SJSA1 (cell line): ENCODE data around the gene ARRDC1. TPM values are rescaled to one million over a fixed set of nuclear protein-coding genes. Genes with fewer than 3 reads are reported as not detected.
A peak's percentile ranks its signal among the peaks of the same experiment; 100 is the strongest.

Source experiments
- DNase-seq, 2 experiments: peaks; one replicate each; pipeline ENCODE4 v3.0.0-alpha.2; 2015 to 2020; ENCODE audit warnings: low spot score in 2 of 2, low read depth in 1 of 2
- H3K27ac ChIP-seq: fragments of 250-450 bp; sonication (Bioruptor Pico); 2 replicates; pipeline ENCODE4 v1.5.1; 2020; ENCODE audit warnings: mild to moderate bottlenecking, moderate library complexity
- H3K27me3 ChIP-seq: fragments of 250-450 bp; sonication (Bioruptor Pico); replicated peaks from 2 replicates; pipeline ENCODE4 v1.5.1; 2020; ENCODE audit warnings: mild to moderate bottlenecking, moderate library complexity
- H3K36me3 ChIP-seq: fragments of 250-450 bp; sonication (Bioruptor Pico); 2 replicates; pipeline ENCODE4 v1.5.1; 2020; ENCODE audit warnings: mild to moderate bottlenecking
- H3K4me1 ChIP-seq: fragments of 250-450 bp; sonication (Bioruptor Pico); replicated peaks from 2 replicates; pipeline ENCODE4 v1.6.1; 2021; ENCODE audit warnings: mild to moderate bottlenecking
- H3K4me3 ChIP-seq: fragments of 250-450 bp; sonication (Bioruptor Pico); 2 replicates; pipeline ENCODE4 v1.5.1; 2020; ENCODE audit warnings: mild to moderate bottlenecking
- H3K9me3 ChIP-seq: fragments of 250-450 bp; sonication (Bioruptor Pico); replicated peaks from 2 replicates; pipeline ENCODE4 v1.5.1; 2020; ENCODE audit warnings: mild to moderate bottlenecking
- total RNA-seq: library from RNA; depleted of rRNA; stranded (reverse); fragments of >200 nt; shearing (Covaris generic); gene quantifications from 2 replicates; pipeline ENCODE4 v1.2.3, GENCODE V29; 2014; rRNA removed

Gene ARRDC1
- total RNA-seq, 1 experiment from 2014 or later: 8.0 TPM

- H3K27ac ChIP-seq: no peak overlapping the region
- no peaks in the 10 kb centered on the region for H3K4me1 ChIP-seq
- peaks cover 14% of the 10 kb centered on the region for H3K36me3 ChIP-seq
- H3K27me3 ChIP-seq: no peaks in the 10 kb centered on the region
- no peak for DNase-seq
- H3K9me3 ChIP-seq: no peaks in the 10 kb centered on the region
- no peak overlapping the region for H3K4me3 ChIP-seq
These were observed 41.7 kb downstream of the ARRDC1 start for GRCh38 chr9:137647096-137647714.

- Histone ChIP-seq H3K9me3 (no peaks in the 10 kb centered on the region), H3K27ac (no peak overlapping the region), H3K4me3 (no peak overlapping the region), H3K36me3 (peaks cover 14% of the 10 kb centered on the region), H3K4me1 (no peaks in the 10 kb centered on the region), H3K27me3 (no peaks in the 10 kb centered on the region)
- no peak for DNase-seq
These were observed 42.9 kb downstream of the ARRDC1 start for GRCh38 chr9:137648396-137648795.

GRCh38 chr9:137649553-137649952 lies 44.1 kb downstream of the ARRDC1 start:
- DNase-seq: no peak
- Histone ChIP-seq H3K27ac (no peak overlapping the region), H3K4me1 (no peaks in the 10 kb centered on the region), H3K4me3 (no peak overlapping the region), H3K27me3 (no peaks in the 10 kb centered on the region), H3K9me3 (no peaks in the 10 kb centered on the region), H3K36me3 (peaks cover 11% of the 10 kb centered on the region)

- Histone ChIP-seq H3K27me3 (no peaks in the 10 kb centered on the region), H3K9me3 (no peaks in the 10 kb centered on the region), H3K36me3 (peaks cover 11% of the 10 kb centered on the region), H3K4me3 (no peak overlapping the region), H3K27ac (no peak overlapping the region), H3K4me1 (no peaks in the 10 kb centered on the region)
- no peak for DNase-seq
These were observed 44.8 kb downstream of the ARRDC1 start for GRCh38 chr9:137650259-137650658.

- Histone ChIP-seq H3K9me3 (no peaks in the 10 kb centered on the region), H3K4me3 (no peak overlapping the region), H3K4me1 (no peaks in the 10 kb centered on the region), H3K27ac (no peak overlapping the region), H3K36me3 (peaks cover 11% of the 10 kb centered on the region), H3K27me3 (no peaks in the 10 kb centered on the region)
- no peak for DNase-seq
These were observed 45.3 kb downstream of the ARRDC1 start for GRCh38 chr9:137650779-137651178.

GRCh38 chr9:137656416-137656815 lies 50.9 kb downstream of the ARRDC1 start:
- Histone ChIP-seq H3K4me1 (no peaks in the 10 kb centered on the region), H3K4me3 (no peak overlapping the region), H3K27me3 (no peaks in the 10 kb centered on the region), H3K27ac (no peak overlapping the region), H3K9me3 (no peaks in the 10 kb centered on the region), H3K36me3 (peaks cover 5% of the 10 kb centered on the region; the same call in 1 of the 2 replicates)
- no peak for DNase-seq

GRCh38 chr9:137657606-137658005 lies 52.1 kb downstream of the ARRDC1 start:
- H3K4me1 ChIP-seq: no peaks in the 10 kb centered on the region
- DNase-seq: no peak
- no peak overlapping the region for H3K27ac ChIP-seq
- H3K4me3 ChIP-seq: no peak overlapping the region
- no peaks in the 10 kb centered on the region for H3K36me3 ChIP-seq
- H3K9me3 ChIP-seq: no peaks in the 10 kb centered on the region
- no peaks in the 10 kb centered on the region for H3K27me3 ChIP-seq

GRCh38 chr9:137658781-137659180 lies 53.3 kb downstream of the ARRDC1 start:
- Histone ChIP-seq H3K4me3 (no peak overlapping the region), H3K9me3 (no peaks in the 10 kb centered on the region), H3K27ac (no peak overlapping the region), H3K27me3 (no peaks in the 10 kb centered on the region), H3K36me3 (no peaks in the 10 kb centered on the region), H3K4me1 (no peaks in the 10 kb centered on the region)
- no peak for DNase-seq

- Histone ChIP-seq H3K27me3 (no peaks in the 10 kb centered on the region), H3K9me3 (no peaks in the 10 kb centered on the region), H3K4me1 (peaks cover 13% of the 10 kb centered on the region), H3K4me3 (no peak overlapping the region), H3K27ac (no peak overlapping the region), H3K36me3 (no peaks in the 10 kb centered on the region)
- DNase-seq: no peak
These were observed 54.7 kb downstream of the ARRDC1 start for GRCh38 chr9:137660144-137660543.

GRCh38 chr9:137663584-137663983 lies 58.1 kb downstream of the ARRDC1 start:
- Histone ChIP-seq H3K9me3 (no peaks in the 10 kb centered on the region), H3K36me3 (0 out of 2 replicates have a peak, but pooled peaks cover 2% of the 10 kb centered on the region), H3K27me3 (no peaks in the 10 kb centered on the region), H3K4me3 (no peak overlapping the region), H3K27ac (no peak overlapping the region), H3K4me1 (peaks cover 14% of the 10 kb centered on the region)
- no peak for DNase-seq

GRCh38 chr9:137664676-137665075 lies 59.2 kb downstream of the ARRDC1 start:
- 0 out of 2 replicates have a peak, but pooled peaks cover 2% of the 10 kb centered on the region for H3K36me3 ChIP-seq
- no peak overlapping the region for H3K27ac ChIP-seq
- no peaks in the 10 kb centered on the region for H3K9me3 ChIP-seq
- no peaks in the 10 kb centered on the region for H3K27me3 ChIP-seq
- no peak overlapping the region for H3K4me3 ChIP-seq
- peaks cover 14% of the 10 kb centered on the region for H3K4me1 ChIP-seq
- DNase-seq: peak; percentile 57 to 77

Other genes starting within 250 kb of the ARRDC1 start
- 1.8 and 4.0 TPM in 2 replicates for gene EXD3, start 182.5 kb upstream of the ARRDC1 start, total RNA-seq
- not detected in 2 replicates for gene NOXA1, start 182.3 kb upstream of the ARRDC1 start, total RNA-seq
- not detected in 2 replicates for gene ENTPD8, start 164.3 kb upstream of the ARRDC1 start, total RNA-seq
- 11.6 and 17.9 TPM in 2 replicates for gene NSMF, start 146.4 kb upstream of the ARRDC1 start, total RNA-seq
- 0.05 TPM in 1 of 2 replicates, not detected in the other for gene PNPLA7, start 55.3 kb upstream of the ARRDC1 start, total RNA-seq
- gene MRPL41, start 53.8 kb upstream of the ARRDC1 start, total RNA-seq: 59.5 and 119 TPM in 2 replicates
- gene DPH7, start 26.8 kb upstream of the ARRDC1 start, total RNA-seq: 11.3 and 18.7 TPM in 2 replicates
- gene ZMYND19, start 15.2 kb upstream of the ARRDC1 start, total RNA-seq: 20.9 and 32.4 TPM in 2 replicates
- 12.9 and 32.0 TPM in 2 replicates for gene EHMT1, start 13.3 kb downstream of the ARRDC1 start, total RNA-seq